ENCODE data around the gene ENO1. TPM values are rescaled to one million over a fixed set of nuclear protein-coding genes. Genes with fewer than 3 reads are reported as not detected.
A peak's percentile ranks its signal among the peaks of the same experiment; 100 is the strongest.

ENO1 gene
- total and polyA plus RNA-seq, 2 of the 8 experiments (the other 6 are each of a cell fraction or from before 2014, with no cell fraction given), result 1,763 to 2,117 TPM

DNA sequence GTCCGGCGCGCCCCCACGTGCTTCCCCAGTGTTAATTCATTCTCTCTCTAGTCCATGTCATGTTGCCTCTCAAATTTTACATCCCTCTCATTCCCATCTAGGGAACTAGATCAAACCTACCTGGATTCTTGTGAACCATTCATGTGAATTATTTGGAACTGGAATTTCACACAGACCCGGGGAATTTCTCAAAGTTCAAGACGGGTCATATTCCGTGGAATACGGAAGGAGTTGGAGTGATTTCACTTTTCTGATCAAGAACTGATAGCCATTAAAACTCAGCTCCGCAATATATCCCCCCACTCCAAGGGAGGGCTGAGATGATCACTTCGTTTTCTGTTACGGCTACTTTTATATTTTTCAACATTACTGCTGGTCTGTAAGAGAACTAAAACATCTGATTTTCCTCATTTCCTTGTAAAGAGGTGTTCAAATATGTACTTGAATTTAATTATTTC lies 1.0 kb upstream of the ENO1 start:
- peak overlapping the region; percentile 54 to 65 for H3K4me2 ChIP-seq (ENCODE audit: insufficient read depth in 1 of 2, low read depth in 2 of 2, low read length in 2 of 2)
- no peaks in the 10 kb centered on the region for H3K9me3 ChIP-seq (ENCODE audit: insufficient read depth in 2 of 2, low read depth in 1 of 2, low read length in 1 of 2)
- H4K91ac ChIP-seq (replicated peaks; ENCODE audit: insufficient read length, low read length), result no peak overlapping the region
- no peak overlapping the region for H3K14ac ChIP-seq (ENCODE audit: insufficient read length)
- H3K23me2 ChIP-seq (ENCODE audit: low read depth, low read length), result peaks cover 2% of the 10 kb centered on the region; the same call in 1 of the 2 replicates
- H3K27ac ChIP-seq (ENCODE audit: low read depth, low read length), result no peak overlapping the region
- H3K56ac ChIP-seq (replicated peaks; ENCODE audit: insufficient read length, low read depth, low read length), result no peak overlapping the region
- H2BK20ac ChIP-seq (ENCODE audit: low read length), result no peak overlapping the region
- no peak overlapping the region for H2AK5ac ChIP-seq (ENCODE audit: low read depth, low read length)
- peaks cover 7 to 30% (median 15%) of the 10 kb centered on the region in 4 experiments for H3K36me3 ChIP-seq (ENCODE audit: control insufficient read depth in 2 of 4, insufficient read depth in 4 of 4, low read length in 3 of 4)
- peak overlapping the region; percentile 1 for H3K4ac ChIP-seq (replicated peaks; ENCODE audit: insufficient read length, low read depth, low read length)
- H2AFZ ChIP-seq (ENCODE audit: low read length), result no peak overlapping the region
- no peak for FAIRE-seq
- peak overlapping the region in 3 of 4 experiments; percentile 6 to 92 (median 91); a peak in 4 of 8 replicates for H3K4me3 ChIP-seq (ENCODE audit: extremely low read depth in 1 of 4, insufficient read depth in 2 of 4, low read depth in 3 of 4, low read length in 4 of 4)
- no peak overlapping the region; the same call in 1 of the 2 replicates for H2BK12ac ChIP-seq (ENCODE audit: low read depth, low read length)
- no peaks in the 10 kb centered on the region for H3K27me3 ChIP-seq (replicated peaks in 1 of 4; ENCODE audit: control insufficient read depth in 3 of 4, extremely low read depth in 1 of 4, insufficient read depth in 3 of 4, low read length in 3 of 4)
- H3K9ac ChIP-seq (replicated peaks in 1 of 4; ENCODE audit: extremely low read depth in 1 of 4, low read depth in 3 of 4, low read length in 3 of 4), result peak overlapping the region in 1 of 4 experiments; percentile 97; a peak in 1 of 7 replicates
- no peaks in the 10 kb centered on the region; the same call in 1 of the 2 replicates for H3K79me1 ChIP-seq (ENCODE audit: low read depth, low read length)
- no peak overlapping the region for H4K5ac ChIP-seq (ENCODE audit: insufficient read length, low read depth, low read length)
- no peak for DNase-seq (ENCODE audit: low read depth in 1 of 2, low spot score in 2 of 2)
- no peak overlapping the region for H4K8ac ChIP-seq (ENCODE audit: extremely low read depth, insufficient read depth, low read length)
- WGBS, 2 experiments (ENCODE audit: extremely low coverage in 1 of 2, insufficient coverage in 1 of 2, insufficient read length in 1 of 2, insufficient replicate concordance in 2 of 2, low coverage in 1 of 2, low lambda C conversion rate in 2 of 2, missing lambda C conversion rate in 1 of 2), result 42% methylated on average over 11 of the region's 11 CpGs; no CpG with 5 or more reads in 1 of the 2 experiments
- no peak overlapping the region for H3K23ac ChIP-seq (ENCODE audit: insufficient read length)
- no peak for TF ChIP-seq SIN3A (conservative IDR thresholded peaks at IDR 0.05 in 1 of 2, IDR thresholded peaks at IDR 0.05 in 1 of 2; ENCODE audit: low read depth in 1 of 2, low read length in 2 of 2)
- TF ChIP-seq RFX5 (IDR thresholded peaks at IDR 0.05; ENCODE audit: borderline replicate concordance, low read depth, low read length), result no peak
- TF ChIP-seq, protein P1, sequence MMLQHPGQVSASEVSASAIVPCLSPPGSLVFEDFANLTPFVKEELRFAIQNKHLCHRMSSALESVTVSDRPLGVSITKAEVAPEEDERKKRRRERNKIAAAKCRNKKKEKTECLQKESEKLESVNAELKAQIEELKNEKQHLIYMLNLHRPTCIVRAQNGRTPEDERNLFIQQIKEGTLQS (IDR thresholded peaks at IDR 0.05; ENCODE audit: insufficient read depth, low read depth, low read length), result no peak
- TF ChIP-seq POLR2AphosphoS5 (IDR thresholded peaks at IDR 0.05; ENCODE audit: low read depth, low read length), result no peak
- TF ChIP-seq SIX5 (IDR thresholded peaks at IDR 0.05; ENCODE audit: low read depth, low read length), result no peak
- TF ChIP-seq KDM4A (IDR thresholded peaks at IDR 0.05; ENCODE audit: low read depth, low read length, severe bottlenecking), result no peak
- no peak for TF ChIP-seq NANOG (IDR thresholded peaks at IDR 0.05; ENCODE audit: insufficient read depth, low read depth, low read length, poor library complexity, severe bottlenecking)
- TF ChIP-seq CHD2 (IDR thresholded peaks at IDR 0.05; ENCODE audit: low read length), result no peak
- TF ChIP-seq CREB1 (IDR thresholded peaks at IDR 0.05), result no peak
- no peak overlapping the region for H2BK15ac ChIP-seq (ENCODE audit: low read length)
- H2BK5ac ChIP-seq (ENCODE audit: low read depth, low read length), result no peak overlapping the region
- peak overlapping the region; percentile 91 for H3K18ac ChIP-seq (ENCODE audit: extremely low read depth, low read length)
- CTCF ChIA-PET (ENCODE audit: partially characterized antibody), result interaction anchor here (0.7 to 9.0 kb wide), 8 partner anchors 11 to 126 kb away, joined by 3 to 59 read pairs (median 6); no protein-coding TSS in a partner anchor
- peaks cover 3 to 18% (median 12%) of the 10 kb centered on the region in 4 experiments; a peak in 6 of 7 replicates for H3K4me1 ChIP-seq (replicated peaks in 1 of 4; ENCODE audit: control insufficient read depth in 3 of 4, insufficient read depth in 4 of 4, low read length in 3 of 4)
- POLR2A ChIA-PET (ENCODE audit: partially characterized antibody), result interaction anchor here (1.1 to 29.3 kb wide), 14 partner anchors 9 to 370 kb away, joined by 3 to 880 read pairs (median 6); no protein-coding TSS in a partner anchor
- H2BK120ac ChIP-seq (replicated peaks; ENCODE audit: low read depth, low read length), result no peak overlapping the region
- peaks cover 29 to 43% of the 10 kb centered on the region in 2 experiments for H3K79me2 ChIP-seq (ENCODE audit: control insufficient read depth in 1 of 2, insufficient read depth in 2 of 2, low read length in 2 of 2)
- peaks cover 8 to 14% of the 10 kb centered on the region in 2 experiments for H4K20me1 ChIP-seq (replicated peaks in 1 of 2; ENCODE audit: control insufficient read depth in 1 of 2, insufficient read depth in 2 of 2, low read length in 2 of 2)

All from H1 (cell line).